Measurements from ENCODE around the gene SH3BP5L. TPM values are rescaled to one million over a fixed set of nuclear protein-coding genes. Genes with fewer than 3 reads are reported as not detected.
"Not testable (repeated sequence)": the region's sequence is repeated elsewhere in the genome, so short reads cannot be mapped to it uniquely, and the experiment has no call there.

Gene SH3BP5L
- total and polyA plus RNA-seq, 2 experiments from 2014 or later = 2.8 to 26.1 TPM

DNA sequence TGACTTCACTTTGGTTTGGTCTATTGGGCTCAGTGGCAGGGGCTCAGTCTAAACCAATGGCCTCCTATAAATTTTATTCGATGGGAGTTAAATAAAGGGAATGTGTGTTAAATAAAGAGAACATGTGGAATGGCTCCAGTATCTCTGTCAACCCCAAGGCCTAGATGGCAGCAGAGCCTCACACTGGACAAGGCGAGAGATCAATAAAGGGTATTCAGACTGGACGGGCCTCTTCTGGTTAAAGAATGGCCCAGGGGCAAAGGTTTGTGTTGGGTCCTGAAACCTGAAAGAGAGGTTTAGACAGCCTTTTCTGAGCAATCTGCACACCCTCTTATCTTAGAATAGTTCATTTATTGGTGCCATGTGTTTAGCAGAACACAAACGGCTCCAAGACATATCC is 34.7 kb downstream of the SH3BP5L start (continued):
- TF ChIP-seq, protein P1, sequence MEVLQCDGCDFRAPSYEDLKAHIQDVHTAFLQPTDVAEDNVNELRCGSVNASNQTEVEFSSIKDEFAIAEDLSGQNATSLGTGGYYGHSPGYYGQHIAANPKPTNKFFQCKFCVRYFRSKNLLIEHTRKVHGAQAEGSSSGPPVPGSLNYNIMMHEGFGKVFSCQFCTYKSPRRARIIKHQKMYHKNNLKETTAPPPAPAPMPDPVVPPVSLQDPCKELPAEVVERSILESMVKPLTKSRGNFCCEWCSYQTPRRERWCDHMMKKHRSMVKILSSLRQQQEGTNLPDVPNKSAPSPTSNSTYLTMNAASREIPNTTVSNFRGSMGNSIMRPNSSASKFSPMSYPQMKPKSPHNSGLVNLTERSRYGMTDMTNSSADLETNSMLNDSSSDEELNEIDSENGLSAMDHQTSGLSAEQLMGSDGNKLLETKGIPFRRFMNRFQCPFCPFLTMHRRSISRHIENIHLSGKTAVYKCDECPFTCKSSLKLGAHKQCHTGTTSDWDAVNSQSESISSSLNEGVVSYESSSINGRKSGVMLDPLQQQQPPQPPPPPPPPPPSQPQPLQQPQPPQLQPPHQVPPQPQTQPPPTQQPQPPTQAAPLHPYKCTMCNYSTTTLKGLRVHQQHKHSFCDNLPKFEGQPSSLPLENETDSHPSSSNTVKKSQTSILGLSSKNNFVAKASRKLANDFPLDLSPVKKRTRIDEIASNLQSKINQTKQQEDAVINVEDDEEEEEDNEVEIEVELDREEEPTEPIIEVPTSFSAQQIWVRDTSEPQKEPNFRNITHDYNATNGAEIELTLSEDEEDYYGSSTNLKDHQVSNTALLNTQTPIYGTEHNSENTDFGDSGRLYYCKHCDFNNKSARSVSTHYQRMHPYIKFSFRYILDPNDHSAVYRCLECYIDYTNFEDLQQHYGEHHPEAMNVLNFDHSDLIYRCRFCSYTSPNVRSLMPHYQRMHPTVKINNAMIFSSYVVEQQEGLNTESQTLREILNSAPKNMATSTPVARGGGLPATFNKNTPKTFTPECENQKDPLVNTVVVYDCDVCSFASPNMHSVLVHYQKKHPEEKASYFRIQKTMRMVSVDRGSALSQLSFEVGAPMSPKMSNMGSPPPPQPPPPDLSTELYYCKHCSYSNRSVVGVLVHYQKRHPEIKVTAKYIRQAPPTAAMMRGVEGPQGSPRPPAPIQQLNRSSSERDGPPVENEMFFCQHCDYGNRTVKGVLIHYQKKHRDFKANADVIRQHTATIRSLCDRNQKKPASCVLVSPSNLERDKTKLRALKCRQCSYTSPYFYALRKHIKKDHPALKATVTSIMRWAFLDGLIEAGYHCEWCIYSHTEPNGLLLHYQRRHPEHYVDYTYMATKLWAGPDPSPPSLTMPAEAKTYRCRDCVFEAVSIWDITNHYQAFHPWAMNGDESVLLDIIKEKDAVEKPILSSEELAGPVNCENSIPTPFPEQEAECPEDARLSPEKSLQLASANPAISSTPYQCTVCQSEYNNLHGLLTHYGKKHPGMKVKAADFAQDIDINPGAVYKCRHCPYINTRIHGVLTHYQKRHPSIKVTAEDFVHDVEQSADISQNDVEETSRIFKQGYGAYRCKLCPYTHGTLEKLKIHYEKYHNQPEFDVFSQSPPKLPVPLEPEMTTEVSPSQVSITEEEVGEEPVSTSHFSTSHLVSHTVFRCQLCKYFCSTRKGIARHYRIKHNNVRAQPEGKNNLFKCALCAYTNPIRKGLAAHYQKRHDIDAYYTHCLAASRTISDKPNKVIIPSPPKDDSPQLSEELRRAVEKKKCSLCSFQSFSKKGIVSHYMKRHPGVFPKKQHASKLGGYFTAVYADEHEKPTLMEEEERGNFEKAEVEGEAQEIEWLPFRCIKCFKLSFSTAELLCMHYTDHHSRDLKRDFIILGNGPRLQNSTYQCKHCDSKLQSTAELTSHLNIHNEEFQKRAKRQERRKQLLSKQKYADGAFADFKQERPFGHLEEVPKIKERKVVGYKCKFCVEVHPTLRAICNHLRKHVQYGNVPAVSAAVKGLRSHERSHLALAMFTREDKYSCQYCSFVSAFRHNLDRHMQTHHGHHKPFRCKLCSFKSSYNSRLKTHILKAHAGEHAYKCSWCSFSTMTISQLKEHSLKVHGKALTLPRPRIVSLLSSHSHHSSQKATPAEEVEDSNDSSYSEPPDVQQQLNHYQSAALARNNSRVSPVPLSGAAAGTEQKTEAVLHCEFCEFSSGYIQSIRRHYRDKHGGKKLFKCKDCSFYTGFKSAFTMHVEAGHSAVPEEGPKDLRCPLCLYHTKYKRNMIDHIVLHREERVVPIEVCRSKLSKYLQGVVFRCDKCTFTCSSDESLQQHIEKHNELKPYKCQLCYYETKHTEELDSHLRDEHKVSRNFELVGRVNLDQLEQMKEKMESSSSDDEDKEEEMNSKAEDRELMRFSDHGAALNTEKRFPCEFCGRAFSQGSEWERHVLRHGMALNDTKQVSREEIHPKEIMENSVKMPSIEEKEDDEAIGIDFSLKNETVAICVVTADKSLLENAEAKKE (CRISPR knock-in tag; IDR thresholded peaks at IDR 0.05) = no peak
- TF ChIP-seq NANOG (IDR thresholded peaks at IDR 0.05; ENCODE audit: borderline replicate concordance) = no peak
- no peak for TF ChIP-seq EZH2 (IDR thresholded peaks at IDR 0.05; ENCODE audit: low read depth, unreplicated experiment)
- no peak for TF ChIP-seq ZNF114 (CRISPR knock-in tag; IDR thresholded peaks at IDR 0.05)
- TF ChIP-seq ZNF331 (CRISPR knock-in tag; IDR thresholded peaks at IDR 0.05; ENCODE audit: low read depth) = no peak
- no peak for TF ChIP-seq JUNB (IDR thresholded peaks at IDR 0.05; ENCODE audit: unreplicated experiment)

DNA sequence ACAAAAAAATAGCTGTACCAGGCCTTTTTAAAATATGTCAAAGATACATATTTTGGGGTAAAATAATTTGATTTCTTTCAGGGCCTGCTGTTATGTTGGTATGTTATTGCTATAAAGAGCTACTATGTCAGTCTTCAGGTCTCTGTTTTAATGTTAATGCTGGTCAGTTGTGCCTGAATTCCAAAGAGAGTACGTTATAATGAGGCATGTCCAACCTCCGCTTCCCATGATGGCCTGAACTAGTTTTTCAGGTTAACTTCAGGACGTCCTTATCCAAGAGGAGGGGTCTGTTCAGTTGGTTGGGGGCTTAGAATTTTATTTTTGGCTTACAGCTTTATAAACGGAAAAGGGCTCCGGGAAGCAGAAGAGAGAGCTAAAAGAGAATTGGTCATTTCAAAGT is 35.3 kb downstream of the SH3BP5L start:
- no peak overlapping the region for H3K27ac ChIP-seq (ENCODE audit: low read depth)
- Mint-ChIP-seq H3K27ac (no peak overlapping the region), H3K4me1 (no peaks in the 10 kb centered on the region), H3K4me3 (no peak overlapping the region), H3K9me3 (peaks cover 92% of the 10 kb centered on the region), H3K36me3 (ENCODE audit: low read depth) (peaks cover 17% of the 10 kb centered on the region), H3K27me3 (ENCODE audit: insufficient read depth, low read depth, poor library complexity) (peaks cover 5% of the 10 kb centered on the region)
- no peaks in the 10 kb centered on the region for H3K79me2 ChIP-seq (replicated peaks; ENCODE audit: insufficient read depth)
- no peaks in the 10 kb centered on the region for H3F3A ChIP-seq (replicated peaks; ENCODE audit: low read depth)
- H3K36me3 ChIP-seq (ENCODE audit: insufficient read depth) = no peaks in the 10 kb centered on the region
- no peaks in the 10 kb centered on the region for H3K27me3 ChIP-seq (ENCODE audit: insufficient read depth)
- no peak overlapping the region for H3K4me2 ChIP-seq
- H3K4me1 ChIP-seq (ENCODE audit: insufficient read depth) = no peaks in the 10 kb centered on the region
- no peaks in the 10 kb centered on the region for H4K20me1 ChIP-seq (replicated peaks; ENCODE audit: insufficient read depth)
- H3K4me3 ChIP-seq = no peak overlapping the region
- H2AFZ ChIP-seq = no peak overlapping the region
- ATAC-seq = no peak
- DNase-seq (ENCODE audit: low spot score) = no peak
- no peaks in the 10 kb centered on the region for H3K9me2 ChIP-seq (ENCODE audit: insufficient read depth)
- TF ChIP-seq CREB1 (CRISPR knock-in tag; IDR thresholded peaks at IDR 0.05; ENCODE audit: low read depth) (no peak), POLR2AphosphoS5 (IDR thresholded peaks at IDR 0.05; ENCODE audit: low read depth) (no peak), EZH2 (IDR thresholded peaks at IDR 0.05; ENCODE audit: low read depth, unreplicated experiment) (no peak), JUNB (IDR thresholded peaks at IDR 0.05; ENCODE audit: unreplicated experiment) (no peak), EZH2phosphoT487 (IDR thresholded peaks at IDR 0.05; ENCODE audit: unreplicated experiment) (no peak), ZNF331 (CRISPR knock-in tag; IDR thresholded peaks at IDR 0.05; ENCODE audit: low read depth) (no peak)

DNA sequence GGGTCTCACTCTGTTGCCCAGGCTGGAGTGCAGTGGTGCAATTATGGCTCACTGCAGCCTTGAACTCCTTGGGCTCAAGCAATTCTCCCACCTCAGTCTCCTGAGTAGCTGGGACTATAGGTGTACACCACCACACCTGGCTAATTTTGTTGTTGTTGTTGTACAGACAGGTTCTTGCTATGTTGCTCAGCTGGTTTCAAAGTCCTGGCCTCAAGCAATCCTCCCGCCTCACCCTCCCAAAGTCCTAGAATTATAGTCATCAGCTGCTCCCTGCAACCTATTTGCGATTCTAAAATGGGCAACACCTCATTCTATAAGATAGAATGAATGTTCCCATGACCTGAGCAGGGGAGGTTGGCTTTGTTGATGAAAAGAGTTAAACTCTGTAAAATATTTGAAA is 36.4 kb downstream of the SH3BP5L start:
- H3K4me3 ChIP-seq = not testable (repeated sequence)

More for the DNA sequence above, 36.4 kb downstream of the SH3BP5L start:
- not testable (repeated sequence) for H4K20me1 ChIP-seq (replicated peaks; ENCODE audit: insufficient read depth); H3K79me2 ChIP-seq (replicated peaks; ENCODE audit: insufficient read depth); H3K9me2 ChIP-seq (ENCODE audit: insufficient read depth); H3K27ac Mint-ChIP-seq; ATAC-seq; H3K4me2 ChIP-seq; H3K36me3 ChIP-seq (ENCODE audit: insufficient read depth); H2AFZ ChIP-seq; H3K27me3 Mint-ChIP-seq (ENCODE audit: insufficient read depth, low read depth, poor library complexity); H3K27me3 ChIP-seq (ENCODE audit: insufficient read depth); DNase-seq (ENCODE audit: low spot score); H3K27ac ChIP-seq (ENCODE audit: low read depth); H3K4me1 Mint-ChIP-seq; H3K4me3 Mint-ChIP-seq; H3K4me1 ChIP-seq (ENCODE audit: insufficient read depth); H3F3A ChIP-seq (replicated peaks; ENCODE audit: low read depth)
- Mint-ChIP-seq H3K9me3 (peaks cover 93% of the 10 kb centered on the region), H3K36me3 (ENCODE audit: low read depth) (peaks cover 17% of the 10 kb centered on the region)

Data from GM23338 (cell line).